Hepatocyte (in vitro differentiated cells): Measurements from ENCODE around the gene FRMPD3.

Source experiments
- EZH2 ChIP-seq: fragments of 200-600 bp; sonication (generic); IDR thresholded peaks from 2 replicates; pipeline ENCODE4 v1.6.1; 2016; ENCODE audit warnings: antibody characterized with exemption, mild to moderate bottlenecking, borderline replicate concordance
- TF ChIP-seq, protein P1 (sequence below): fragments of 200-600 bp; sonication (generic); IDR thresholded peaks from 2 replicates; pipeline ENCODE4 v1.5.1; 2016; ENCODE audit warnings: antibody characterized with exemption, mild to moderate bottlenecking; ENCODE audit not compliant: poor library complexity

DNA sequence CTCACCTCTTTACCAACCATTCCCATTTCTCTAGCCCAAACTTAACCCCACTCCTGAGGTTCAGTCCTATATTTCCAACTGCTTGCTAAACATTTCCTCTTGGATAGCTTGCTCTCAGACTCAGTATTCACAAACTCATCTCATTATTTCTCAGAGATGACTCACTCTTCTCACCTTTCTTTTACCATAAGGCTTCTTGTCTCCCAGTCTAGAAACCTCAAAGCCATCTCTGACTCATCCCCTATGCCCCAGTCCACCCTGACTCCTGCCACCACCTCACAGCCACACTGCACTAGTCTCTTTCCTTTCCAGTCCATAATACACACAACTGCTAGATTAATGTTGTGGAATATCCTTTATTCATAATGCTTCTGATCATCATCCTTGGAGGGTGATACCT, 4.8 kb downstream of the FRMPD3 start:
- no peak for TF ChIP-seq EZH2
- TF ChIP-seq, protein P1, sequence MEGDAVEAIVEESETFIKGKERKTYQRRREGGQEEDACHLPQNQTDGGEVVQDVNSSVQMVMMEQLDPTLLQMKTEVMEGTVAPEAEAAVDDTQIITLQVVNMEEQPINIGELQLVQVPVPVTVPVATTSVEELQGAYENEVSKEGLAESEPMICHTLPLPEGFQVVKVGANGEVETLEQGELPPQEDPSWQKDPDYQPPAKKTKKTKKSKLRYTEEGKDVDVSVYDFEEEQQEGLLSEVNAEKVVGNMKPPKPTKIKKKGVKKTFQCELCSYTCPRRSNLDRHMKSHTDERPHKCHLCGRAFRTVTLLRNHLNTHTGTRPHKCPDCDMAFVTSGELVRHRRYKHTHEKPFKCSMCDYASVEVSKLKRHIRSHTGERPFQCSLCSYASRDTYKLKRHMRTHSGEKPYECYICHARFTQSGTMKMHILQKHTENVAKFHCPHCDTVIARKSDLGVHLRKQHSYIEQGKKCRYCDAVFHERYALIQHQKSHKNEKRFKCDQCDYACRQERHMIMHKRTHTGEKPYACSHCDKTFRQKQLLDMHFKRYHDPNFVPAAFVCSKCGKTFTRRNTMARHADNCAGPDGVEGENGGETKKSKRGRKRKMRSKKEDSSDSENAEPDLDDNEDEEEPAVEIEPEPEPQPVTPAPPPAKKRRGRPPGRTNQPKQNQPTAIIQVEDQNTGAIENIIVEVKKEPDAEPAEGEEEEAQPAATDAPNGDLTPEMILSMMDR = no peak
